Activated T-helper 1 cell treated with anti-CD3 and anti-CD28 coated beads, Interleukin-12 subunit alpha, Interleukin-12 subunit beta, Interleukin-2, Interleukin-4 antibody, amounts not matched to agents 30 ng/mL and 10 ng/mL and 1 ng/mL, durations not matched to agents 14 hours and 24 hours and 36 hours (primary cell): Measurements from ENCODE around the gene MIF4GD. TPM values are rescaled to one million over a fixed set of nuclear protein-coding genes. Genes with fewer than 3 reads are reported as not detected.

Source experiments
- DNase-seq: peaks from one replicate; pipeline ENCODE4 v3.0.0; 2021; ENCODE audit warnings: low spot score
- H3K27ac Mint-ChIP-seq: one replicate; pipeline ENCODE4 v1.8.0; 2021; ENCODE audit warnings: mild to moderate bottlenecking, mixed read lengths
- H3K27me3 Mint-ChIP-seq: one replicate; pipeline ENCODE4 v1.8.0; 2022; ENCODE audit warnings: mild to moderate bottlenecking, moderate library complexity, mixed read lengths; ENCODE audit not compliant: insufficient read depth
- H3K36me3 Mint-ChIP-seq: one replicate; pipeline ENCODE4 v1.8.0; 2021; ENCODE audit warnings: low read depth, mixed read lengths
- H3K4me1 Mint-ChIP-seq: one replicate; pipeline ENCODE4 v1.8.0; 2021; ENCODE audit warnings: low read depth, mixed read lengths
- H3K4me3 Mint-ChIP-seq: one replicate; pipeline ENCODE4 v1.8.0; 2021; ENCODE audit warnings: mild to moderate bottlenecking, moderate library complexity, mixed read lengths
- H3K9me3 Mint-ChIP-seq: one replicate; pipeline ENCODE4 v1.8.0; 2021; ENCODE audit warnings: mixed read lengths
- intact Hi-C: fragments of 100-400 bp; cut with micrococcal nuclease; formaldehyde crosslinking; loops from one replicate; pipeline ENCODE4 v1.15.1; 2024
- total RNA-seq: library from RNA; stranded (reverse); gene quantifications from 2 replicates; pipeline ENCODE4 v1.2.3, GENCODE V29; 2022

The MIF4GD gene
- total RNA-seq, 1 donor from 2014 or later, result 49.0 TPM

DNA sequence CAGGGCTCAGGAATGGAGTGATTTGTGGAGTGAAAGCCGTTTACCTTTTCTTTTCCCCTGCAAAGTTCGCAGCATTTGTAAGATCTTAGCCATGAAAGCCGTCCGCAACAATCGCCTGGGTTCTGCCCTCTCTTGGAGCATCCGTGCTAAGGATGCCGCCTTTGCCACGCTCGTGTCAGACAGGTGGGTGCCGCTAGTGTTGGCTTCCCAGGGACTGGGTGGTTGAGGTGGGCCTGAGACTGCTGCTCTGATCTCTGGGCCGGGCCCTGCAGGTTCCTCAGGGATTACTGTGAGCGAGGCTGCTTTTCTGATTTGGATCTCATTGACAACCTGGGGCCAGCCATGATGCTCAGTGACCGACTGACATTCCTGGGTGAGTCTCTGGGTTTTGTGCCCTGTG, 38.2 kb downstream of the MIF4GD start:
- H3K36me3 Mint-ChIP-seq, result peaks cover 59% of the 10 kb centered on the region
- H3K4me1 Mint-ChIP-seq, result no peaks in the 10 kb centered on the region
- no peak for DNase-seq
- H3K4me3 Mint-ChIP-seq, result no peak overlapping the region
- no peaks in the 10 kb centered on the region for H3K27me3 Mint-ChIP-seq
- intact Hi-C loops, result no loop called here
- H3K9me3 Mint-ChIP-seq, result no peaks in the 10 kb centered on the region
- no peak overlapping the region for H3K27ac Mint-ChIP-seq

GRCh38 chr17:75231741-75232464, 39.1 kb downstream of the MIF4GD start:
- H3K4me1 Mint-ChIP-seq, result no peaks in the 10 kb centered on the region
- no peak for DNase-seq
- no peak overlapping the region for H3K4me3 Mint-ChIP-seq
- H3K27ac Mint-ChIP-seq, result no peak overlapping the region
- H3K36me3 Mint-ChIP-seq, result peaks cover 52% of the 10 kb centered on the region
- no peaks in the 10 kb centered on the region for H3K9me3 Mint-ChIP-seq
- intact Hi-C loops, result no loop called here
- H3K27me3 Mint-ChIP-seq, result no peaks in the 10 kb centered on the region

- no peaks in the 10 kb centered on the region for H3K4me1 Mint-ChIP-seq
- peaks cover 44% of the 10 kb centered on the region for H3K36me3 Mint-ChIP-seq
- no peak overlapping the region for H3K4me3 Mint-ChIP-seq
- H3K9me3 Mint-ChIP-seq, result no peaks in the 10 kb centered on the region
- no peak for DNase-seq
- intact Hi-C loops, result no loop called here
- H3K27ac Mint-ChIP-seq, result no peak overlapping the region
- H3K27me3 Mint-ChIP-seq, result no peaks in the 10 kb centered on the region
Measured at GRCh38 chr17:75231071-75231470, 40.0 kb downstream of the MIF4GD start.

DNA sequence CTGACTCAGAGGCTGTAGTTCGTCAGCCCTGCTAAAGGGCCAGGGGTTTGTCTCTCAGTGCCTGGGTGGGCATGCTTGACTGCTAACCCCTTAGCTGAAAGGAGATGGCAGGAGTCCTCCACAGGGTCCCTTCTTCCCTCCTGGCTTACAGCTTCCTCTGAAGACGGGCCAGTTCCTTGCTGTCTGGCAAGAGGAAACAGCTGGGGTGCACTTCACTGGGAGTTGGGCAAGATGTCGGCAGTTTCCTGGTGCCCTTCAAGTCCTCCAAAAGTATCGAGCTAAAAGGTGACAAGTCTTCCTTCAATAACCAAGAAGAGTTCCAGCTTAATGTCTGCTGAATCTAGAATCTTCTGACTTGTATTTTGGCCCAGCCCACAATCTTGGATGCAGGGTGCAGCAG, 42.2 kb downstream of the MIF4GD start:
- Mint-ChIP-seq H3K27ac (no peak overlapping the region), H3K9me3 (no peaks in the 10 kb centered on the region), H3K36me3 (peaks cover 38% of the 10 kb centered on the region), H3K27me3 (no peaks in the 10 kb centered on the region), H3K4me1 (no peaks in the 10 kb centered on the region), H3K4me3 (no peak overlapping the region)
- DNase-seq, result no peak
- intact Hi-C loops, result no loop called here

DNA sequence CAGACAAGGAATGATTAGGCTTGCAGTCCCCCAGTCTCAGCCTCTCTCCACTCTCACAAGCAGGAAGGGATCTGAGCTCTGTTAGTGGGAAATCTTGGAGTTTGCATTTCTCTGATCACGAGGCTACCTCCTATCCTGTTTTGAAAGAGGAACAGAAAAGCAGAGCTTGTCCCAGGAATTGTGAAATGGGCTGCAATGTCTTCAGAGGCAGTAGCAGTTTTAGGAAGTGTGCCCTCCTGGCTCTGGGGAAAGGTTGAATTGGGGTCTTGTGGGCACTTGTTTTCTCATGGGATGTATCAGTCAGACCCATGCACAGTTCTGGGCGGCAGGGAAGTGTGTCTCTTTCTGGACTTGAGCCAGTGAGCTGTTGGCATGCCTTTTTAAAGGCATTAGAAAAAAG, 42.7 kb downstream of the MIF4GD start:
- H3K36me3 Mint-ChIP-seq, result peaks cover 39% of the 10 kb centered on the region
- H3K9me3 Mint-ChIP-seq, result no peaks in the 10 kb centered on the region
- H3K27me3 Mint-ChIP-seq, result no peaks in the 10 kb centered on the region
- DNase-seq, result no peak
- intact Hi-C loops, result no loop called here
- H3K27ac Mint-ChIP-seq, result no peak overlapping the region
- no peak overlapping the region for H3K4me3 Mint-ChIP-seq
- H3K4me1 Mint-ChIP-seq, result no peaks in the 10 kb centered on the region

- H3K9me3 Mint-ChIP-seq, result no peaks in the 10 kb centered on the region
- peaks cover 37% of the 10 kb centered on the region for H3K36me3 Mint-ChIP-seq
- DNase-seq, result no peak
- H3K4me1 Mint-ChIP-seq, result no peaks in the 10 kb centered on the region
- no peaks in the 10 kb centered on the region for H3K27me3 Mint-ChIP-seq
- intact Hi-C loops, result no loop called here
- no peak overlapping the region for H3K4me3 Mint-ChIP-seq
- no peak overlapping the region for H3K27ac Mint-ChIP-seq
Measured at GRCh38 chr17:75227729-75228128, 43.3 kb downstream of the MIF4GD start.

- peaks cover 25% of the 10 kb centered on the region for H3K36me3 Mint-ChIP-seq
- no peak for DNase-seq
- H3K27ac Mint-ChIP-seq, result no peak overlapping the region
- intact Hi-C loops, result no loop called here
- H3K27me3 Mint-ChIP-seq, result no peaks in the 10 kb centered on the region
- H3K4me1 Mint-ChIP-seq, result no peaks in the 10 kb centered on the region
- no peak overlapping the region for H3K4me3 Mint-ChIP-seq
- H3K9me3 Mint-ChIP-seq, result no peaks in the 10 kb centered on the region
Measured at GRCh38 chr17:75225016-75225415, 46.0 kb downstream of the MIF4GD start.

DNA sequence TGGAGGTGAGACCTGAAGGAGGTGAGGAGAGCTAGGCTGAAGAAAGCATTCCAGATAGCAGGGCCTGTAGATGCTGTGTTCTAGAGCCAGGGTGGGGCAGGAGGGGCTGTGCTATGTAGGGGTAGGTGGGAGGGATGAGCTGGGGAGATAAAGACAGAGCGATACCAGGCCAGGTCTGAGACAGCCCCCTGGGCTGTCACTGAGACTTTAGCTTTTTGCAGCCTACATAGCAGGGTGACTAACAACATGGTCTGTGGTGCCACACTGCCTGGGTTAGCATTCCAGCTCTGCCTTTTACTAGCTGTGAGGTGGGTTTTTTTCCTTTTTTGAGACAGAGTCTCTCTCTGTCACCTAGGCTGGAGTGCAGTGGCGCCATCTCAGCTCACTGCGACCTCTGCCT, 51.2 kb downstream of the MIF4GD start:
- Mint-ChIP-seq H3K36me3 (peaks cover 39% of the 10 kb centered on the region), H3K27me3 (no peaks in the 10 kb centered on the region)
- intact Hi-C loops, result no loop called here

DNA sequence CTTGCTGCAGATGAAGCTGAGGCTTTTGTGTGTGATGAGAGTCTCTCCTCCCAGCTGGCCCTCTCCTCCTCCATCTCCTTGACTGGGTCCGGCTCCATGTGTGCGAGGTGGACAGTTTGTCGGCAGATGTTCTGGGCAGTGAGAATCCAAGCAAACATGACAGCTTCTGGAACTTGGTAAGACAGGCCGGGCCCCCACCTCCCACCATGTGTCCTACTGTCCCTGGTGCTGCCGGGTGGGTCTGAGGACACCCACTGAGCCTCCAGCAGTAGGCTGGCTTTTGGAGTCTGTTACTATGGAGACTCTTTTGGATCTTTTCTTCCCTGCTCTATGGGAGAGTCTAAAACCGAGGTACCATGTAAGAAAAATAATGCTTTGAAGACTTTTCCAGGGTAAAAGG, 52.9 kb downstream of the MIF4GD start:
- Mint-ChIP-seq H3K27ac (no peak overlapping the region), H3K4me3 (no peak overlapping the region), H3K9me3 (no peaks in the 10 kb centered on the region), H3K4me1 (peaks cover 5% of the 10 kb centered on the region), H3K36me3 (peaks cover 42% of the 10 kb centered on the region), H3K27me3 (no peaks in the 10 kb centered on the region)
- DNase-seq, result no peak
- intact Hi-C loops, result no loop called here

More for the DNA sequence above, 51.2 kb downstream of the MIF4GD start:
- Mint-ChIP-seq H3K9me3 (no peaks in the 10 kb centered on the region), H3K4me1 (peaks cover 5% of the 10 kb centered on the region), H3K27ac (peak overlapping the region; percentile 46), H3K4me3 (no peak overlapping the region)
- no peak for DNase-seq

Other genes starting within 250 kb of the MIF4GD start
- gene ATP5PD, start 224.3 kb downstream of the MIF4GD start, total RNA-seq, result 152 and 165 TPM in 2 replicates
- 21.2 and 22.6 TPM in 2 replicates for gene KCTD2, start 224.0 kb downstream of the MIF4GD start, total RNA-seq
- 5.5 and 7.2 TPM in 2 replicates for gene SLC16A5, start 183.3 kb downstream of the MIF4GD start, total RNA-seq
- gene ARMC7, start 161.3 kb downstream of the MIF4GD start, total RNA-seq, result 11.6 and 13.0 TPM in 2 replicates
- gene NT5C, start 139.5 kb downstream of the MIF4GD start, total RNA-seq, result 80.0 and 80.1 TPM in 2 replicates
- 271 and 299 TPM in 2 replicates for gene JPT1, start 116.7 kb downstream of the MIF4GD start, total RNA-seq
- 649 and 656 TPM in 2 replicates for gene SUMO2, start 88.3 kb downstream of the MIF4GD start, total RNA-seq
- 122 and 129 TPM in 2 replicates for gene NUP85, start 65.6 kb downstream of the MIF4GD start, total RNA-seq
- gene GGA3, start 9.6 kb downstream of the MIF4GD start, total RNA-seq, result 93.4 and 94.3 TPM in 2 replicates
- gene MRPS7, start 9.4 kb downstream of the MIF4GD start, total RNA-seq, result 126 and 130 TPM in 2 replicates
- 119 and 126 TPM in 2 replicates for gene SLC25A19, start 18.2 kb upstream of the MIF4GD start, total RNA-seq
- gene GRB2, start 134.4 kb upstream of the MIF4GD start, total RNA-seq, result 172 and 183 TPM in 2 replicates
- gene TMEM94, start 185.4 kb upstream of the MIF4GD start, total RNA-seq, result 67.0 and 70.4 TPM in 2 replicates
- gene CASKIN2, start 244.3 kb upstream of the MIF4GD start, total RNA-seq, result 0.88 and 2.0 TPM in 2 replicates
- 65.9 and 72.6 TPM in 2 replicates for gene TSEN54, start 245.3 kb upstream of the MIF4GD start, total RNA-seq